Activated gamma-delta T cell treated with anti-CD3 and anti-CD28 coated beads, Interleukin-2, amount 50 U/mL, for 16 hours (primary cell): ENCODE results near the gene ALS2.
"Not testable (repeated sequence)": the region's sequence is repeated elsewhere in the genome, so short reads cannot be mapped to it uniquely, and the experiment has no call there.

ENCODE experiments used
- DNase-seq: peaks from one replicate; pipeline ENCODE4 v3.0.0-alpha.2; 2020; ENCODE audit warnings: low read depth

The ALS2 gene

DNA sequence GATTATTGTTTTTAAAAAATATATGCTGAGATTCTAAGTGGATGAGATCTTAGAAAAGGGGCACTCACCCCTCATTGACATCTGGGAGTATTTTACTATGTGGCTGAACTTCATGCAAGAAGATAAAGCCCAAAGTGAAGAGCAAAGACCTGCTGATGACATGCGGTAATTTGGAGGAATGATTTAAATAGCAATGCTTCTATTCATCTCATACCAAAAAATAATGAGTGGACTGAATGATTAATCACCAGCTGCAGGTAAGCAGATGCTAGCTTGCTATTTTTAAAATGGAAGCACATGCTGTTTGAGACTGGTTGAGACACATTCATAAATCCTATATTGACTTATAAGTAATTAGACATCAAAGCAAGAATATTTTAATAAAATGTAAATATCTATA is 12.9 kb upstream of the ALS2 start:
- DNase-seq: no peak

GRCh38 chr2:201790989-201791388 is 10.3 kb upstream of the ALS2 start:
- DNase-seq: no peak

GRCh38 chr2:201790291-201790690 is 9.6 kb upstream of the ALS2 start:
- no peak for DNase-seq

GRCh38 chr2:201789395-201789794 is 8.7 kb upstream of the ALS2 start:
- DNase-seq: no peak

GRCh38 chr2:201788371-201788770 is 7.6 kb upstream of the ALS2 start:
- DNase-seq: no peak

DNA sequence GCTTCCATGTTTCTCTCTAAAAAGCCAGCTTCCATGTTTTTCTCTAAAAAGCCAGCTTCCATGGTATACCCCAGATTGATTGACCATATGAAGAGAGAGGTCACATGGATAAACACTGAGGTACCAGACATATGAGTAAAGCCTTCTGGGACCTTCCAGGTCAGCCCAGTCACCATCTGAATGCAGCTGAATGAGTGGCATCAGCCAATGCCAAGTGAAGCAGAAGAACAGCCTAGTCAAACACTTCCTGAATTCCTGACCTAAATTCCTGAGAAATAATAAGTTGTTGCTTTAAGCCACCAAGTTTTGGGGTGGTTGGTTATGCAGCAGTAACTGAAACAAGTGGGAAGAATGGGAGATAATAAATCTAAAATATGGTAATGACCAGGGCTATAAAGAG is 5.7 kb upstream of the ALS2 start:
- no peak for DNase-seq

- DNase-seq: no peak
Measured at GRCh38 chr2:201785135-201785534, 4.4 kb upstream of the ALS2 start.

GRCh38 chr2:201784563-201784962 is 3.8 kb upstream of the ALS2 start:
- DNase-seq: no peak

DNA sequence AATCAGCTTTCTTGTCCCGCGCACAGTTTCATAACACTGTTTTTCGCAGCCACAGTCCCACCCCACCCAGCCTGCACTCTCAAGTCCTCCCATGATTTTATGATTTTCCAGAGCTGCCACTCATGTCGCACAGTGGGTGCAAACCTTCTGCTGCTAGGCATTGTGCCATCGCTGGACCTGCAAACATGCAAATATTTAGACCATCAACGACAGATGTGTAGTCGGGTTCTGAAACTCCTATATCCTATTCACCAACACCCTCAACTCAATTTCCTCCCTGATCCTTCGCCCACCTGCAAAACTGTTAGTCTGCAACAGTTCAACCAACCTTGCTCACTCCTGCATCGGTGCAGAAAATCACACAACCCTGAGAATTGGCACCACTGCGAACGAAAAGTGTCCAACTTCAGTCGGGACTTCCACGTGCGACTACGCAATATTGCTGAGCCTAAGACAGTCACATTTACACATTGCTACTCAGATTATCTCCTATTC is 871 bp upstream of the ALS2 start:
- no peak for DNase-seq

GRCh38 chr2:201779901-201780673 is 646 bp downstream of the ALS2 start:
- no peak for DNase-seq

DNA sequence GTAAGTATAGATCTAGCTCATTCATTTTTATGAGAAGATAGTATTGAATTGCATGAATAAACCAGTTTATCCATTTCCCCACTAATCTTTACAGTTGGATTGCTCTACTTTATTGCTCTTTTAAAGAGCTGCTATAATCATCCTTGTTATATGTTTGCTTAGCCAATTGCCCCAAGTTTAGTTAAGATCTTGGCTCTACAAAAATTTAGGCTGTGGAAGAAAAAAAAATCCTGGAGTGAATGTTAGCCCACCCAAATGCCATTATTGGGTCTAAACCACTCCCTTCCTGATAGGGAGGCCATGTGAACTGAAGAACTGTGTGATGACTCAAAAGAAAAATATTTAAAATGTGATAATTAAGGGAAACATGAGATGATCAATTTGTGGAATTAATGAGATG is 2.9 kb downstream of the ALS2 start:
- DNase-seq: no peak

- no peak for DNase-seq
Measured at GRCh38 chr2:201777043-201777442, 3.7 kb downstream of the ALS2 start.

GRCh38 chr2:201775326-201775725 is 5.4 kb downstream of the ALS2 start:
- no peak for DNase-seq

- DNase-seq: no peak
Measured at GRCh38 chr2:201774546-201774945, 6.2 kb downstream of the ALS2 start.

DNA sequence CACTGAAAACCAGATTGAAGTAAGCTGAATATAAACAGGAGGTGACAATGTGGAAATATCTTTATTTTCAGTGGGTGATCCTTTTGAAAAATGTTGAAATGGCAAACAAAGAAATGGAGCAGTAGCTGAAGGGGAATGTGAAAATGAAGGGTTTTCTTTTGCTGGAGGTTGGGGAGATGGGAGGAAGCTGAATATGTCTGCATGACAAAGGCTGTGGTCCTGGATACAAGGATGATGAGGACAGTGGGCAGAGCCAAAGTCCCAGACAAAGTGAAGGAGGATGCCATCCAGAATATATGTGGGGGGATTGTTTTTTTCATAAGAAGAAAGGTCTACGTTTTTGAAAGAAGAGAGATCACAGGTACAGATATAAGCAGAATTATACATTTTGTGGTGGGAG is 6.7 kb downstream of the ALS2 start:
- DNase-seq: no peak

GRCh38 chr2:201769666-201770373 is 10.9 kb downstream of the ALS2 start:
- DNase-seq: no peak

GRCh38 chr2:201768918-201769317 is 11.8 kb downstream of the ALS2 start:
- DNase-seq: no peak

GRCh38 chr2:201765799-201766198 is 14.9 kb downstream of the ALS2 start:
- DNase-seq: no peak

GRCh38 chr2:201764469-201764868 is 16.3 kb downstream of the ALS2 start:
- not testable (repeated sequence) for DNase-seq

GRCh38 chr2:201761101-201761500 is 19.6 kb downstream of the ALS2 start:
- DNase-seq: no peak

DNA sequence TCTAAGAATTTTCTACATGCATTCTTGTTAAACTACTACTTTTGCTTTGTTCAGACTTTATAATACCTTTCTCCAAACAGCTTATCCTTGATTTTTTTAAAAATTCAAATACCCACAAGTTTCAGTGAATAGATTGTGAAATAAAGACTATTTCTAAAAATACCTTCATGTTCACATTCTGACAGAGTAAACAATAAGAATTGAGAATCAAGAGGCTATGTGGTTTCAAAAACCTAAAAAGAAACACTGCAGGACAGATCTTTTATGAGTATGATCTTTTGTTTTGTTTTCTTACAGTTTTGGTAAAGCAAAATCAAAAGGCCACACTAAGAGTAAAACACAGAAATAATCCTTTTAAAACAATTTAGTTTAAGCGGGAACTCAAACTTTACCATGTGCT is 21.2 kb downstream of the ALS2 start:
- no peak for DNase-seq

DNA sequence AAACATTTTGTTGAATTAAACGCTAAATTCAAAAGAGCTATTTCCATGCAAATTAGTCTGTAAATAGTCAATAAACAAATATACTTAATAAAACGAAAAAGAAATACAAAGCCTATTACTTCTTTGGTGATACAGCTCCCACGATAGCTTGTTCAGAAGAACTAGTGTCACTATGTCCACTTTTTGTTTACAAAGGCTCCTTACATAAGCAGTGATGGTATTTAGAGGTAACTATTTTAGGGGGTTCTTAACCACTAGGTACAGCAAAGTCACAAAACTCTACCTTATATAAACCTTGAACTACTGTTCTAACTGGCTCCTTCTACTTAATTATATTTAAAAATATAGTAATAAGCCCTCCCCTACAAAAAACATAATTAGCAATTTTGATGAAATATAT is 21.9 kb downstream of the ALS2 start:
- DNase-seq: no peak

- DNase-seq: no peak
Measured at GRCh38 chr2:201758234-201758633, 22.5 kb downstream of the ALS2 start.
